HEK293T (cell line): ENCODE measurements around the gene MCF2L.

Source experiments
- CTCF ChIA-PET: fragments of 350-600 bp; formaldehyde crosslinking; extraction: SDS; loops from one replicate; lab custom pipeline; 2021; ENCODE audit warnings: antibody characterized with exemption, inconsistent platforms; lab: Yijun Ruan, JAX
- POLR2A ChIA-PET: fragments of 350-600 bp; formaldehyde crosslinking; extraction: SDS; loops from one replicate; lab custom pipeline; 2020; ENCODE audit warnings: antibody characterized with exemption, inconsistent platforms; lab: Yijun Ruan, JAX
- DNase-seq: peaks from one replicate; pipeline ENCODE4 v3.0.0; 2012; ENCODE audit warnings: mixed read lengths; ENCODE audit errors: extremely low spot score
- ARNT ChIP-seq: fragments of 450-650 bp; IDR thresholded peaks from 2 replicates; pipeline ENCODE4 v1.6.1; 2017; ENCODE audit warnings: mild to moderate bottlenecking
- BHLHE40 ChIP-seq: fragments of 450-650 bp; IDR thresholded peaks from 2 replicates; pipeline ENCODE4 v1.6.1; 2016; ENCODE audit warnings: mild to moderate bottlenecking, moderate library complexity, borderline replicate concordance
- CTBP1 ChIP-seq: fragments of 450-650 bp; IDR thresholded peaks from 2 replicates; pipeline ENCODE4 v1.6.1; 2016; ENCODE audit warnings: borderline replicate concordance
- ELF4 ChIP-seq: fragments of 450-650 bp; IDR thresholded peaks from 2 replicates; pipeline ENCODE4 v1.6.1; 2017; ENCODE audit warnings: antibody characterized with exemption
- FOXA1 ChIP-seq: fragments of 450-650 bp; IDR thresholded peaks from 2 replicates; pipeline ENCODE4 v1.6.1; 2016; ENCODE audit warnings: mild to moderate bottlenecking
- FOXK2 ChIP-seq: fragments of 450-650 bp; IDR thresholded peaks from 2 replicates; pipeline ENCODE4 v1.6.1; 2016; ENCODE audit warnings: mild to moderate bottlenecking
- FOXM1 ChIP-seq: fragments of 450-650 bp; IDR thresholded peaks from 2 replicates; pipeline ENCODE4 v1.6.1; 2017; ENCODE audit warnings: mild to moderate bottlenecking, borderline replicate concordance
- HDGF ChIP-seq: fragments of 450-650 bp; IDR thresholded peaks from 2 replicates; pipeline ENCODE4 v1.6.1; 2017; ENCODE audit warnings: antibody characterized with exemption, borderline replicate concordance
- L3MBTL2 ChIP-seq: fragments of 450-650 bp; conservative IDR thresholded peaks from 2 replicates; pipeline ENCODE4 v1.6.1; 2016; ENCODE audit warnings: mild to moderate bottlenecking
- LEF1 ChIP-seq: fragments of 450-650 bp; IDR thresholded peaks from 2 replicates; pipeline ENCODE4 v1.6.1; 2017; ENCODE audit warnings: mild to moderate bottlenecking, borderline replicate concordance
- NFRKB ChIP-seq: fragments of 450-650 bp; IDR thresholded peaks from 2 replicates; pipeline ENCODE4 v1.6.1; 2016; ENCODE audit warnings: mild to moderate bottlenecking, moderate library complexity
- PKNOX1 ChIP-seq: fragments of 450-650 bp; IDR thresholded peaks from 2 replicates; pipeline ENCODE4 v1.6.1; 2016
- SP1 ChIP-seq: fragments of 450-650 bp; IDR thresholded peaks from 2 replicates; pipeline ENCODE4 v1.6.1; 2017
- SUZ12 ChIP-seq: fragments of 450-650 bp; IDR thresholded peaks from 2 replicates; pipeline ENCODE4 v1.6.1; 2016; ENCODE audit warnings: mild to moderate bottlenecking
- TARDBP ChIP-seq: fragments of 450-650 bp; IDR thresholded peaks from 2 replicates; pipeline ENCODE4 v1.6.1; 2016
- ZNF384 ChIP-seq: fragments of 450-650 bp; IDR thresholded peaks from 2 replicates; pipeline ENCODE4 v1.6.1; 2016

Gene MCF2L

GRCh38 chr13:113009743-113010509 lies 40.9 kb downstream of the MCF2L start:
- TF ChIP-seq ARNT (no peak), HDGF (no peak), FOXK2 (no peak), CTBP1 (no peak), LEF1 (no peak), ELF4 (no peak), L3MBTL2 (no peak), BHLHE40 (no peak), SP1 (no peak), FOXM1 (no peak)
- ChIA-PET CTCF (no interaction called here), POLR2A (no interaction called here)
- no peak for DNase-seq

- ChIA-PET CTCF (no interaction called here), POLR2A (no interaction called here)
- TF ChIP-seq L3MBTL2: no peak
- TF ChIP-seq SUZ12: no peak
- no peak for TF ChIP-seq BHLHE40
- TF ChIP-seq ZNF384: no peak
- TF ChIP-seq SP1: no peak
- no peak for TF ChIP-seq HDGF
- no peak for TF ChIP-seq NFRKB
- no peak for DNase-seq
These were observed 41.5 kb downstream of the MCF2L start for GRCh38 chr13:113010510-113010865.

- POLR2A ChIA-PET: no interaction called here
- DNase-seq: no peak
- TF ChIP-seq FOXM1: no peak
- CTCF ChIA-PET: interaction anchor here (0.6 kb wide), 1 partner anchor 82 kb away, joined by 4 read pairs; no protein-coding TSS in a partner anchor
These were observed 44.3 kb downstream of the MCF2L start for GRCh38 chr13:113013303-113013702.

- DNase-seq: no peak
- TF ChIP-seq PKNOX1 (no peak), ARNT (no peak), FOXM1 (no peak), HDGF (no peak), ZNF384 (no peak), BHLHE40 (no peak), ELF4 (no peak), FOXA1 (no peak), TARDBP (no peak), SP1 (no peak), CTBP1 (no peak)
- ChIA-PET POLR2A (no interaction called here), CTCF (no interaction called here)
These were observed 45.1 kb downstream of the MCF2L start for GRCh38 chr13:113013878-113014751.

GRCh38 chr13:113014752-113015745 lies 46.0 kb downstream of the MCF2L start:
- ChIA-PET POLR2A (no interaction called here), CTCF (no interaction called here)
- no peak for TF ChIP-seq FOXM1
- TF ChIP-seq L3MBTL2: no peak
- TF ChIP-seq LEF1: no peak
- TF ChIP-seq CTBP1: no peak
- TF ChIP-seq TARDBP: no peak
- no peak for TF ChIP-seq FOXK2
- no peak for TF ChIP-seq ELF4
- TF ChIP-seq PKNOX1: no peak
- no peak for TF ChIP-seq SP1
- TF ChIP-seq HDGF: no peak
- TF ChIP-seq BHLHE40: no peak
- TF ChIP-seq NFRKB: no peak
- no peak for TF ChIP-seq ARNT
- no peak for TF ChIP-seq SUZ12
- no peak for TF ChIP-seq ZNF384
- no peak for TF ChIP-seq FOXA1
- DNase-seq: no peak

GRCh38 chr13:113015826-113016525 lies 47.0 kb downstream of the MCF2L start:
- TF ChIP-seq SUZ12: no peak
- TF ChIP-seq NFRKB: no peak
- TF ChIP-seq BHLHE40: no peak
- TF ChIP-seq CTBP1: no peak
- TF ChIP-seq HDGF: no peak
- no peak for TF ChIP-seq FOXK2
- TF ChIP-seq LEF1: no peak
- no peak for TF ChIP-seq ARNT
- TF ChIP-seq FOXM1: no peak
- TF ChIP-seq L3MBTL2: no peak
- no peak for TF ChIP-seq FOXA1
- TF ChIP-seq PKNOX1: no peak
- TF ChIP-seq ELF4: no peak
- CTCF ChIA-PET: no interaction called here
- DNase-seq: no peak
- POLR2A ChIA-PET: no interaction called here
